Prostate gland (tissue), 2 donors: ENCODE measurements around the gene DHRS1. TPM values are rescaled to one million over a fixed set of nuclear protein-coding genes. Genes with fewer than 3 reads are reported as not detected.
"Not testable (repeated sequence)": the region's sequence is repeated elsewhere in the genome, so short reads cannot be mapped to it uniquely, and the experiment has no call there.

Experiments used
- DNase-seq: peaks from one replicate; pipeline ENCODE4 v3.0.0-alpha.2; 2019; ENCODE audit warnings: low spot score
- H3K27ac ChIP-seq, 2 donors: fragments of 200-600 bp; sonication (generic); 2 replicates each; pipeline ENCODE4 v1.5.1; 2017 to 2019
- H3K27me3 ChIP-seq: fragments of 200-600 bp; sonication (generic); replicated peaks from 2 replicates; pipeline ENCODE4 v1.5.1; 2019; ENCODE audit not compliant: insufficient read depth
- H3K36me3 ChIP-seq, 2 donors: fragments of 200-600 bp; sonication (generic); 1 replicate in 1 of 2; 2 replicates in 1 of 2; pipeline versions ENCODE4 v1.5.1 to v1.8.1; 2017 to 2019
- H3K4me1 ChIP-seq: fragments of 200-600 bp; sonication (generic); replicated peaks from 2 replicates; pipeline ENCODE4 v1.5.1; 2019
- H3K4me3 ChIP-seq, 2 donors: fragments of 200-600 bp; sonication (generic); 2 replicates each; pipeline ENCODE4 v1.5.1; 2017 to 2019
- H3K9me3 ChIP-seq: fragments of 200-600 bp; sonication (generic); 2 replicates; pipeline ENCODE4 v1.5.1; 2017
- CTCF ChIP-seq, 4 experiments: fragments of 200-600 bp in 2 of 4; fragments of 450-650 bp in 2 of 4; sonication (generic) in 2 of 4; IDR thresholded peaks; 1 replicate in 3 of 4; 2 replicates in 1 of 4; pipeline ENCODE4 v1.5.1; 2016 to 2019; ENCODE audit warnings: antibody characterized with exemption in 4 of 4, mild to moderate bottlenecking in 2 of 4, moderate library complexity in 2 of 4
- POLR2A ChIP-seq: fragments of 450-650 bp; IDR thresholded peaks from one replicate; pipeline ENCODE4 v1.6.1; 2016; ENCODE audit warnings: antibody characterized with exemption, mild to moderate bottlenecking
- POLR2AphosphoS5 ChIP-seq: sonication (generic); formaldehyde crosslinking; IDR thresholded peaks from one replicate; pipeline ENCODE4 v1.6.1; 2017; ENCODE audit warnings: antibody characterized with exemption
- WGBS: methylation state at CpG from one replicate; pipeline ENCODE4 v1.1.5; 2018; 5-methylcytosine and 5-hydroxymethylcytosine counted together
- intact Hi-C: fragments of 100-400 bp; cut with DNase I; formaldehyde crosslinking; loops from one replicate; pipeline ENCODE4 v1.14.2; 2022
- total RNA-seq, 2 donors: library from RNA; depleted of rRNA; stranded (reverse); fragments of >200 nt; gene quantifications; one replicate each; pipeline ENCODE4 v1.1.0, GENCODE V29; 2016

The DHRS1 gene
- total RNA-seq, 2 donors from 2014 or later: 16.9 to 74.0 TPM

DNA sequence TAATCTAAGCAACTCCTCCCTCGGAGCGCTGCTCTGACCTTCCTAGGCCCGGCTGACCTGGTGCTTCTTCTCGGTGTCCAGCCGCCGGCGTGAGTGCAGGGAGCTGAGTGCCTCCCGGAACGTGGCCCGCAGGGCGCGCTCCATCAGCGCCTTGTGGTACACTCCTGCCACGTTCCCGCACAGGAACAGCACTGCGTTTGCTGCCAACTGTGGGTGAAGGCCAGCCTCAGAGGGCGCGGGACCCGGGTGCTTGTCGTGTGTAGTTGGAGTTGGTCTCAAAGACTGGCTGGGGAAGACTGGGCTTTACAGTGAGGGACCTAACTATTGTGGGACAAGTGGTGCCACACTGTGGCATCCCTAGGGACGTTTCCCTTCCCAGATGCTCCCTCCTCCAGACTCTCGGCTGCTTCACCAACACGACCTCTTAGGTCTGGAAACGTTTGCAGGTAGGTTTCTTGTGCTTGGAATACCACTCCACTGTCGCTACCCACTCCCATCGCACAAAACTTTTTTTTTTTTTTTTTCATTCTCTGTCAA, 32.2 kb upstream of the DHRS1 start:
- H3K36me3 ChIP-seq: no peaks in the 10 kb centered on the region
- H3K4me1 ChIP-seq: peaks cover 5% of the 10 kb centered on the region
- intact Hi-C loops: loop anchor here (2.0 kb wide), 1 partner anchor 105 kb away; no protein-coding TSS in a partner anchor
- H3K27me3 ChIP-seq: peaks cover 3% of the 10 kb centered on the region
- 61% methylated on average over 26 of the region's 26 CpGs for WGBS
- TF ChIP-seq POLR2A (no peak), CTCF (IDR thresholded peaks at IDR 0.05) (no peak)
- H3K27ac ChIP-seq: no peak overlapping the region
- no peaks in the 10 kb centered on the region for H3K9me3 ChIP-seq
- no peak for DNase-seq
- H3K4me3 ChIP-seq: no peak overlapping the region

- intact Hi-C loops: no loop called here
- Histone ChIP-seq H3K4me3 (no peak overlapping the region), H3K27me3 (peaks cover 3% of the 10 kb centered on the region), H3K9me3 (no peaks in the 10 kb centered on the region), H3K4me1 (peaks cover 5% of the 10 kb centered on the region), H3K36me3 (no peaks in the 10 kb centered on the region), H3K27ac (no peak overlapping the region)
- DNase-seq: no peak
- TF ChIP-seq POLR2AphosphoS5 (no peak), POLR2A (no peak), CTCF (IDR thresholded peaks at IDR 0.05) (no peak)
- 94% methylated on average over 10 of the region's 10 CpGs for WGBS
Observed at GRCh38 chr14:24330973-24331674, 31.5 kb upstream of the DHRS1 start.

DNA sequence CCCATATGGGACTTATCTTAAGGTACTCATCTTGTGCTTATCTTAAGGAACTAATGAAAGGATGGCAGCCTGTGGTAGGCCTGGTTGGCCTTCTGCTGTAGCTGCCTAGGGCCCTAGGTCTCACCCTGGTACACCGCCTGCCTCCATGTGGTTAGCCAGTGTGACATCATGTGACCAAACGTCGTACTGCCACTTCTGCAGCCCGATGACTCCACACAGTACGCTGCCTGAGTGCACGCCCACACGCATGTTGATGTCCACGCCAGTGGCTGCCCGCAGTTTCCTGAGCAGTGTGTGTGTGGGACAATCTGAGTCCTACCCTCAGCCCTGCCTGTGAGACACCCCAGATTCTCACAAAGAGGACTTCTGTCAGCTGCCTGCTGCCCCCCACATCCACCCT, 30.2 kb upstream of the DHRS1 start:
- no peaks in the 10 kb centered on the region for H3K27me3 ChIP-seq
- no peak overlapping the region for H3K4me3 ChIP-seq
- TF ChIP-seq CTCF (IDR thresholded peaks at IDR 0.05) (no peak), POLR2A (no peak), POLR2AphosphoS5 (no peak)
- H3K27ac ChIP-seq: no peak overlapping the region
- intact Hi-C loops: no loop called here
- H3K9me3 ChIP-seq: no peaks in the 10 kb centered on the region
- H3K36me3 ChIP-seq: no peaks in the 10 kb centered on the region
- WGBS: 80% methylated on average over 9 of the region's 9 CpGs
- DNase-seq: no peak
- peaks cover 5% of the 10 kb centered on the region for H3K4me1 ChIP-seq

DNA sequence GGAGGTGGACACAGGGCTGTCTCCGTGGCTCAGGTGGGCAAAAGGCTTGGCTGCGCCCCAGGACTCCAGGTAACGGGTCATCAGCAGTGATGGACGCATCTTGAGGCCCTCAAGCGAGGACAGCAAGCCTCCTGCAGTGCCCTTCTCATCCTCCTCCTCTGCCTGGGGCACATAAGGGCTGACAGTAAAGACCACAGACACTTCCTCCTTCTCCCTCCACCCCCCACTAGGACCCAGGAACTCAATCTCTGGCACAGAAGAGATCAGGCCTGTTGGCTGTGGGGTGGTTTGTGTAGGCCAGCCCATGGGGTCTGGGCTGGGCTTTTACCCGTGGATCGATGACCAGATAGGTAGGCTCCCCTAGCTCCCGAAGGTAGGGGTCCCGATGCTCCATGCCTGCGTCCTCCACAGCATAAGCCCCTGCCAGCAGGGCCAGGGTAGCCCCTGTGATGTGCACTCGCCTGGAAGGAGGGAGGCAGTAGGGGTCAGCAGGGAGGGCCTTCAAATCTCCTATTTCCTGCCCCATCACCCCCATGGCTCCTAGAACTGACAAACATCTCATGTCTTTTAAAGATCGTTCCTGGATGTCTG, 29.6 kb upstream of the DHRS1 start:
- no peak for DNase-seq
- no peak overlapping the region for H3K27ac ChIP-seq
- WGBS: 88% methylated on average over 12 of the region's 12 CpGs
- H3K27me3 ChIP-seq: no peaks in the 10 kb centered on the region
- no peaks in the 10 kb centered on the region for H3K9me3 ChIP-seq
- intact Hi-C loops: no loop called here
- no peak overlapping the region for H3K4me3 ChIP-seq
- H3K4me1 ChIP-seq: peaks cover 5% of the 10 kb centered on the region
- TF ChIP-seq POLR2AphosphoS5 (no peak), CTCF (IDR thresholded peaks at IDR 0.05) (no peak), POLR2A (no peak)
- no peaks in the 10 kb centered on the region for H3K36me3 ChIP-seq

- H3K36me3 ChIP-seq, H3K4me1 ChIP-seq, H3K4me3 ChIP-seq, H3K27ac ChIP-seq, intact Hi-C loops, H3K27me3 ChIP-seq, H3K9me3 ChIP-seq: not testable (repeated sequence)
- TF ChIP-seq CTCF (IDR thresholded peaks at IDR 0.05): peak in 3 of 4 experiments; percentile 45 to 79 (median 72)
- TF ChIP-seq POLR2AphosphoS5: peak; percentile 11
- 1% methylated on average over 9 of the region's 9 CpGs for WGBS
- DNase-seq: peak; percentile 36
Observed at GRCh38 chr14:24327914-24328313, 28.3 kb upstream of the DHRS1 start.
